T-cell (primary cell): Measurements from ENCODE around the gene GPR146. TPM values are rescaled to one million over a fixed set of nuclear protein-coding genes. Genes with fewer than 3 reads are reported as not detected.

Experiments used
- ATAC-seq, 4 experiments: fragments of 200-7000 bp in 3 of 4; fragments of 150-1000 bp in 1 of 4; cut with Tn5 transposase; replicated peaks in 1 of 4; 1 replicate in 3 of 4; 2 replicates in 1 of 4; pipeline ENCODE4 v1.10.0; 2021; ENCODE audit warnings: moderate library complexity in 3 of 4, mild to moderate bottlenecking in 2 of 4, moderate number of reproducible peaks in 1 of 4
- CTCF ChIA-PET, 2 donors: fragments of 300-600 bp; sonication (Branson Sonifier 250); formaldehyde crosslinking; loops; one replicate each; lab custom pipeline; 2022; ENCODE audit warnings: antibody characterized with exemption in 2 of 2; lab: Charles Lee
- POLR2A ChIA-PET, 2 donors: fragments of 300-600 bp; sonication (Branson Sonifier 250); formaldehyde crosslinking; loops; one replicate each; lab custom pipeline; 2022; ENCODE audit warnings: antibody characterized with exemption in 2 of 2; lab: Charles Lee
- DNase-seq, 35 experiments: peaks; one replicate each; pipeline versions ENCODE4 v3.0.0 to v3.0.0-alpha.2; 2013 to 2023
- H3K27ac ChIP-seq: one replicate; pipeline ENCODE4 v1.5.1; 2013; ENCODE audit warnings: low read length
- H3K27me3 ChIP-seq, 2 experiments: replicated peaks in 1 of 2; 1 replicate in 1 of 2; 2 replicates in 1 of 2; pipeline versions ENCODE4 v1.6.1 to v1.7.0; 2013; ENCODE audit warnings: low read length in 1 of 2, mixed read lengths in 1 of 2; ENCODE audit not compliant: control insufficient read depth in 2 of 2, insufficient read depth in 2 of 2; ENCODE audit errors: extremely low read depth in 1 of 2
- H3K36me3 ChIP-seq, 2 donors: 1 replicate in 1 of 2; 2 replicates in 1 of 2; pipeline versions ENCODE4 v1.6.1 to v1.7.0; 2013; ENCODE audit warnings: low read length in 1 of 2; ENCODE audit not compliant: control insufficient read depth in 2 of 2, insufficient read depth in 1 of 2; ENCODE audit errors: extremely low read depth in 1 of 2
- H3K4me1 ChIP-seq, 2 experiments: 1 replicate in 1 of 2; 2 replicates in 1 of 2; pipeline versions ENCODE4 v1.6.1 to v1.7.0; 2013; ENCODE audit warnings: low read length in 2 of 2, mixed read lengths in 1 of 2; ENCODE audit not compliant: insufficient read depth in 2 of 2, control insufficient read depth in 1 of 2; ENCODE audit errors: extremely low read depth in 1 of 2
- H3K4me3 ChIP-seq, 2 donors: 1 replicate in 1 of 2; 2 replicates in 1 of 2; pipeline versions ENCODE4 v1.5.1 to v1.7.0; 2013; ENCODE audit warnings: mild to moderate bottlenecking in 2 of 2, low read length in 1 of 2, moderate library complexity in 1 of 2; ENCODE audit not compliant: control insufficient read depth in 1 of 2; ENCODE audit errors: extremely low read depth in 1 of 2
- H3K9me3 ChIP-seq: 2 replicates; pipeline ENCODE4 v1.7.0; 2013
- H3K27ac Mint-ChIP-seq, 2 donors: one replicate each; pipeline ENCODE4 v1.8.0; 2020 to 2021; ENCODE audit warnings: mild to moderate bottlenecking in 2 of 2, mixed read lengths in 2 of 2
- H3K27me3 Mint-ChIP-seq, 2 donors: one replicate each; pipeline ENCODE4 v1.8.0; 2021 to 2022; ENCODE audit warnings: mixed read lengths in 2 of 2
- H3K36me3 Mint-ChIP-seq: one replicate; pipeline ENCODE4 v1.8.0; 2021; ENCODE audit warnings: mixed read lengths
- H3K4me1 Mint-ChIP-seq, 3 donors: one replicate each; pipeline ENCODE4 v1.8.0; 2020 to 2022; ENCODE audit warnings: mixed read lengths in 3 of 3, mild to moderate bottlenecking in 1 of 3
- H3K4me3 Mint-ChIP-seq, 3 donors: one replicate each; pipeline ENCODE4 v1.8.0; 2020 to 2022; ENCODE audit warnings: mild to moderate bottlenecking in 3 of 3, mixed read lengths in 3 of 3, moderate library complexity in 3 of 3
- H3K9me3 Mint-ChIP-seq, 3 donors: one replicate each; pipeline ENCODE4 v1.8.0; 2020 to 2022; ENCODE audit warnings: mixed read lengths in 3 of 3
- WGBS: methylation state at CpG from one replicate; pipeline ENCODE4 v1.1.5; 2013; ENCODE audit warnings: missing lambda C conversion rate; ENCODE audit not compliant: insufficient coverage; 5-methylcytosine and 5-hydroxymethylcytosine counted together
- total RNA-seq, 35 experiments: library from RNA in 6 of 35; stranded (reverse) in 6 of 35; fragments of 120-200 nt in 1 of 35; gene quantifications; one replicate each; pipeline versions ENCODE4 v1.2.1 to v1.2.4 and lab custom pipeline; 2013 to 2026

Gene GPR146
- total RNA-seq, 5 donors from 2014 or later (not counting 1 experiment from before 2014, with no cell fraction given) = 11.9 to 14.7 (median 13.0) TPM

- H3K4me3 ChIP-seq = no peak overlapping the region
- ChIA-PET POLR2A (interaction anchor here in 1 of 2 donors (0.7 kb wide), 1 partner anchor 12 kb away, joined by 3 read pairs; no protein-coding TSS in a partner anchor), CTCF (no interaction called here)
- Mint-ChIP-seq H3K9me3 (peaks cover 0 to 4% (median 0%) of the 10 kb centered on the region in 3 donors), H3K27me3 (peaks cover 0 to 2% of the 10 kb centered on the region in 2 donors), H3K36me3 (peaks cover 21% of the 10 kb centered on the region), H3K4me1 (peaks cover 12 to 23% (median 19%) of the 10 kb centered on the region in 3 donors), H3K4me3 (no peak overlapping the region), H3K27ac (no peak overlapping the region)
- H3K4me1 ChIP-seq = peaks cover 0 to 15% of the 10 kb centered on the region in 2 experiments
- ATAC-seq = no peak
- H3K27ac ChIP-seq = no peak overlapping the region
- H3K27me3 ChIP-seq = peaks cover 0 to 2% of the 10 kb centered on the region in 2 experiments
- no peak for DNase-seq
- 97% methylated on average over 40 of the region's 47 CpGs for WGBS
- peaks cover 0 to 6% of the 10 kb centered on the region in 2 donors for H3K36me3 ChIP-seq
- no peaks in the 10 kb centered on the region for H3K9me3 ChIP-seq
Measured at GRCh38 chr7:1101563-1102431, 57.5 kb downstream of the GPR146 start.

GRCh38 chr7:1103009-1103788 lies 58.9 kb downstream of the GPR146 start:
- WGBS = 55% methylated on average over 26 of the region's 34 CpGs
- DNase-seq = peak in 1 of 35 experiments; percentile 5
- ATAC-seq = peak in 2 of 4 experiments; percentile 32 to 41
- Histone ChIP-seq H3K4me3 (peak overlapping the region in 1 of 2 donors; percentile 4), H3K4me1 (peaks cover 0 to 15% of the 10 kb centered on the region in 2 experiments), H3K27ac (no peak overlapping the region), H3K27me3 (peaks cover 0 to 4% of the 10 kb centered on the region in 2 experiments), H3K36me3 (peaks cover 0 to 4% of the 10 kb centered on the region in 2 donors), H3K9me3 (no peaks in the 10 kb centered on the region)
- Mint-ChIP-seq H3K9me3 (peaks cover 0 to 2% (median 0%) of the 10 kb centered on the region in 3 donors), H3K4me1 (peaks cover 12 to 23% (median 19%) of the 10 kb centered on the region in 3 donors), H3K36me3 (peaks cover 9% of the 10 kb centered on the region), H3K27ac (peak overlapping the region; percentile 14 to 27), H3K4me3 (peak overlapping the region in 2 of 3 donors; percentile 31 to 49), H3K27me3 (peaks cover 0 to 2% of the 10 kb centered on the region in 2 donors)
- POLR2A ChIA-PET = no interaction called here
- CTCF ChIA-PET = no interaction called here

GRCh38 chr7:1103789-1104515 lies 59.6 kb downstream of the GPR146 start:
- Mint-ChIP-seq H3K27ac (peak overlapping the region; percentile 14 to 27), H3K36me3 (peaks cover 7% of the 10 kb centered on the region), H3K9me3 (no peaks in the 10 kb centered on the region), H3K4me3 (peak overlapping the region in 2 of 3 donors; percentile 31 to 49), H3K27me3 (peaks cover 0 to 2% of the 10 kb centered on the region in 2 donors), H3K4me1 (peaks cover 12 to 23% (median 19%) of the 10 kb centered on the region in 3 donors)
- no peak for DNase-seq
- no peaks in the 10 kb centered on the region for H3K9me3 ChIP-seq
- peak overlapping the region in 1 of 2 donors; percentile 4 for H3K4me3 ChIP-seq
- CTCF ChIA-PET = no interaction called here
- no peak overlapping the region for H3K27ac ChIP-seq
- 76% methylated on average over 21 of the region's 21 CpGs for WGBS
- peaks cover 0 to 4% of the 10 kb centered on the region in 2 donors for H3K36me3 ChIP-seq
- ATAC-seq = no peak
- POLR2A ChIA-PET = interaction anchor here in 1 of 2 donors (0.5 kb wide), 1 partner anchor 9 kb away, joined by 4 read pairs; no protein-coding TSS in a partner anchor
- H3K4me1 ChIP-seq = peaks cover 0 to 15% of the 10 kb centered on the region in 2 experiments
- H3K27me3 ChIP-seq = peaks cover 0 to 4% of the 10 kb centered on the region in 2 experiments

GRCh38 chr7:1104516-1105179 lies 60.3 kb downstream of the GPR146 start:
- CTCF ChIA-PET = no interaction called here
- Histone ChIP-seq H3K27ac (no peak overlapping the region), H3K9me3 (no peaks in the 10 kb centered on the region), H3K4me3 (no peak overlapping the region), H3K4me1 (peaks cover 0 to 15% of the 10 kb centered on the region in 2 experiments), H3K36me3 (peaks cover 0 to 4% of the 10 kb centered on the region in 2 donors), H3K27me3 (peaks cover 0 to 4% of the 10 kb centered on the region in 2 experiments)
- POLR2A ChIA-PET = interaction anchor here in 1 of 2 donors (0.5 kb wide), 1 partner anchor 8 kb away, joined by 4 read pairs; no protein-coding TSS in a partner anchor
- H3K36me3 Mint-ChIP-seq = peaks cover 3% of the 10 kb centered on the region
- H3K27ac Mint-ChIP-seq = peak overlapping the region in 1 of 2 donors; percentile 28
- peaks cover 12 to 23% (median 19%) of the 10 kb centered on the region in 3 donors for H3K4me1 Mint-ChIP-seq
- H3K4me3 Mint-ChIP-seq = no peak overlapping the region
- peaks cover 0 to 2% of the 10 kb centered on the region in 2 donors for H3K27me3 Mint-ChIP-seq
- ATAC-seq (peak in 1 of 4 experiments; percentile 46), DNase-seq (no peak)
- no peaks in the 10 kb centered on the region for H3K9me3 Mint-ChIP-seq
- 92% methylated on average over 10 of the region's 13 CpGs for whole genome bisulfite sequencing

GRCh38 chr7:1105189-1105588 lies 60.8 kb downstream of the GPR146 start:
- Mint-ChIP-seq H3K27me3 (peaks cover 0 to 2% of the 10 kb centered on the region in 2 donors), H3K36me3 (peaks cover 3% of the 10 kb centered on the region), H3K4me1 (peaks cover 12 to 23% (median 19%) of the 10 kb centered on the region in 3 donors), H3K4me3 (no peak overlapping the region), H3K27ac (peak overlapping the region in 1 of 2 donors; percentile 28), H3K9me3 (no peaks in the 10 kb centered on the region)
- Histone ChIP-seq H3K27ac (no peak overlapping the region), H3K4me1 (peaks cover 0 to 15% of the 10 kb centered on the region in 2 experiments), H3K4me3 (no peak overlapping the region), H3K9me3 (no peaks in the 10 kb centered on the region), H3K27me3 (peaks cover 0 to 4% of the 10 kb centered on the region in 2 experiments), H3K36me3 (peaks cover 0 to under 1% of the 10 kb centered on the region in 2 donors)
- ATAC-seq (no peak), DNase-seq (no peak)
- ChIA-PET POLR2A (no interaction called here), CTCF (no interaction called here)
- WGBS = 98% methylated on average over 5 of the region's 11 CpGs
